Lower leg skin (tissue), 4 donors: ENCODE results near the gene CD300H. TPM values are rescaled to one million over a fixed set of nuclear protein-coding genes. Genes with fewer than 3 reads are reported as not detected.
A peak's percentile ranks its signal among the peaks of the same experiment; 100 is the strongest.
"Not testable (repeated sequence)": the region's sequence is repeated elsewhere in the genome, so short reads cannot be mapped to it uniquely, and the experiment has no call there.

ENCODE experiments used
- DNase-seq, 2 donors: peaks; one replicate each; pipeline ENCODE4 v3.0.0-alpha.2; 2019; ENCODE audit warnings: low spot score in 2 of 2
- H3K4me3 ChIP-seq: fragments of 200-600 bp; sonication (generic); 2 replicates; pipeline ENCODE4 v1.5.1; 2017; ENCODE audit warnings: mild to moderate bottlenecking, low read depth; ENCODE audit not compliant: poor library complexity, severe bottlenecking
- CTCF ChIP-seq, 3 donors: fragments of 450-650 bp; IDR thresholded peaks; one replicate each; pipeline ENCODE4 v1.5.1; 2016; ENCODE audit warnings: antibody characterized with exemption in 3 of 3, mild to moderate bottlenecking in 3 of 3, moderate library complexity in 2 of 3
- POLR2A ChIP-seq, 2 donors: fragments of 450-650 bp; IDR thresholded peaks; one replicate each; pipeline ENCODE4 v1.6.1; 2016 to 2017; ENCODE audit warnings: antibody characterized with exemption in 2 of 2, mild to moderate bottlenecking in 1 of 2, moderate library complexity in 1 of 2
- WGBS, 2 donors: methylation state at CpG; one replicate each; pipeline ENCODE4 v1.1.5; 2018; 5-methylcytosine and 5-hydroxymethylcytosine counted together
- intact Hi-C: fragments of 100-400 bp; cut with DNase I; formaldehyde crosslinking; loops from one replicate; pipeline ENCODE4 v1.15.0; 2023; ENCODE audit warnings: low total_unique reads
- total RNA-seq, 4 donors: library from RNA; depleted of rRNA; stranded (reverse); fragments of >200 nt; gene quantifications; one replicate each; pipeline ENCODE4 v1.1.0, GENCODE V29; 2016

The CD300H gene
- total RNA-seq, 4 donors from 2014 or later, result not detected

GRCh38 chr17:74520790-74521480, 46.4 kb downstream of the CD300H start:
- WGBS, 2 donors, result 70 to 85% methylated on average over 21 of the region's 21 CpGs
- TF ChIP-seq POLR2A (IDR thresholded peaks at IDR 0.05) (no peak), CTCF (IDR thresholded peaks at IDR 0.05) (no peak)
- DNase-seq, result peak; percentile 49 to 82
- no peak overlapping the region for H3K4me3 ChIP-seq
- intact Hi-C loops, result no loop called here

GRCh38 chr17:74520016-74520434, 47.3 kb downstream of the CD300H start:
- 71 to 75% methylated on average over 3 of the region's 3 CpGs for WGBS, 2 donors
- intact Hi-C loops, result no loop called here
- H3K4me3 ChIP-seq, result no peak overlapping the region
- TF ChIP-seq CTCF (IDR thresholded peaks at IDR 0.05), result no peak
- no peak for TF ChIP-seq POLR2A (IDR thresholded peaks at IDR 0.05)
- DNase-seq, result peak in 1 of 2 donors; percentile 80

- 74 to 76% methylated on average over 6 of the region's 6 CpGs for WGBS, 2 donors
- intact Hi-C loops, H3K4me3 ChIP-seq, DNase-seq: not testable (repeated sequence)
Measured at GRCh38 chr17:74518413-74518981, 48.8 kb downstream of the CD300H start.

GRCh38 chr17:74516561-74517328, 50.6 kb downstream of the CD300H start:
- WGBS, 2 donors, result 78 to 85% methylated on average over 3 of the region's 3 CpGs
- TF ChIP-seq CTCF (IDR thresholded peaks at IDR 0.05) (no peak), POLR2A (IDR thresholded peaks at IDR 0.05) (no peak)
- intact Hi-C loops, result no loop called here
- DNase-seq, result peak in 1 of 2 donors; percentile 37
- H3K4me3 ChIP-seq, result no peak overlapping the region

- DNase-seq, result peak in 1 of 2 donors; percentile 34
- 72 to 77% methylated on average over 4 of the region's 4 CpGs for WGBS, 2 donors
Measured at GRCh38 chr17:74515941-74516340, 51.4 kb downstream of the CD300H start.

GRCh38 chr17:74514632-74515334, 52.5 kb downstream of the CD300H start:
- WGBS, 2 donors, result 91% methylated on average over 10 of the region's 10 CpGs
- peak in 1 of 2 donors; percentile 68 for DNase-seq
- TF ChIP-seq POLR2A (IDR thresholded peaks at IDR 0.05) (no peak), CTCF (IDR thresholded peaks at IDR 0.05) (peak in 1 of 3 donors; percentile 63)
- intact Hi-C loops, result no loop called here
- no peak overlapping the region for H3K4me3 ChIP-seq

More at GRCh38 chr17:74515941-74516340, 51.4 kb downstream of the CD300H start:
- H3K4me3 ChIP-seq, result no peak overlapping the region
- TF ChIP-seq POLR2A (IDR thresholded peaks at IDR 0.05), result no peak
- intact Hi-C loops, result no loop called here
